ENCODE data around the gene OTOF.

The OTOF gene

GRCh38 chr2:26410764-26411243, 67.1 kb downstream of the OTOF start:
- no peak overlapping the region for H3K4me3 ChIP-seq (ENCODE audit: low read length)
- TF ChIP-seq CTCF (conservative IDR thresholded peaks at IDR 0.05; ENCODE audit: low read depth, low read length): no peak
- no peak for DNase-seq (ENCODE audit: low read depth)

GRCh38 chr2:26409785-26410184, 68.1 kb downstream of the OTOF start:
- no peak overlapping the region for H3K4me3 ChIP-seq (ENCODE audit: low read length)
- no peak for DNase-seq (ENCODE audit: low read depth)
- TF ChIP-seq CTCF (conservative IDR thresholded peaks at IDR 0.05; ENCODE audit: low read depth, low read length): no peak

GRCh38 chr2:26407526-26407925, 70.4 kb downstream of the OTOF start:
- no peak for TF ChIP-seq CTCF (conservative IDR thresholded peaks at IDR 0.05; ENCODE audit: low read depth, low read length)
- H3K4me3 ChIP-seq (ENCODE audit: low read length): no peak overlapping the region
- DNase-seq (ENCODE audit: low read depth): no peak

Measured in retinal pigment epithelial cell (primary cell).